ENCODE data around the gene TXNL4A. TPM values are rescaled to one million over a fixed set of nuclear protein-coding genes. Genes with fewer than 3 reads are reported as not detected.
"Not testable (repeated sequence)": the region's sequence is repeated elsewhere in the genome, so short reads cannot be mapped to it uniquely, and the experiment has no call there.

The TXNL4A gene
- total and polyA plus RNA-seq, 12 donors, result 26.5 to 148 (median 91.5) TPM

- Histone ChIP-seq H3K27me3 (no peaks in the 10 kb centered on the region), H3K4me3 (no peak overlapping the region), H3K27ac (no peak overlapping the region), H3K36me3 (replicated peaks in 1 of 2) (no peaks in the 10 kb centered on the region), H3K4me1 (replicated peaks in 1 of 2) (peaks cover 7 to 14% of the 10 kb centered on the region in 2 donors), H3K9me3 (replicated peaks in 1 of 3) (no peaks in the 10 kb centered on the region)
- 73 to 85% (median 78%) methylated on average over 7 of the region's 7 CpGs for WGBS, 4 donors
- intact Hi-C loops (cut with DNase I), result no loop called here
- no peak for DNase-seq
- TF ChIP-seq POLR2A (IDR thresholded peaks at IDR 0.05), result no peak
- no peak for TF ChIP-seq CTCF (IDR thresholded peaks at IDR 0.05)
Observed at GRCh38 chr18:80006724-80007123, 18.4 kb upstream of the TXNL4A start.

GRCh38 chr18:80004600-80005342, 16.4 kb upstream of the TXNL4A start:
- 80 to 91% (median 84%) methylated on average over 11 to 12 of the region's 12 CpGs for WGBS, 4 donors
- TF ChIP-seq CTCF (IDR thresholded peaks at IDR 0.05), result no peak
- no peak for TF ChIP-seq POLR2A (IDR thresholded peaks at IDR 0.05)
- H3K4me1 ChIP-seq (replicated peaks in 1 of 2), result peaks cover 6% of the 10 kb centered on the region in 2 donors
- no peaks in the 10 kb centered on the region for H3K27me3 ChIP-seq
- DNase-seq, result no peak
- no peak overlapping the region for H3K4me3 ChIP-seq
- no peaks in the 10 kb centered on the region for H3K9me3 ChIP-seq (replicated peaks in 1 of 3)
- no peak overlapping the region for H3K27ac ChIP-seq
- H3K36me3 ChIP-seq (replicated peaks in 1 of 2), result no peaks in the 10 kb centered on the region
- intact Hi-C loops (cut with DNase I), result no loop called here

GRCh38 chr18:80002468-80002867, 14.1 kb upstream of the TXNL4A start:
- intact Hi-C loops (cut with DNase I), result no loop called here
- no peak overlapping the region for H3K4me3 ChIP-seq
- no peak for DNase-seq
- no peak overlapping the region for H3K27ac ChIP-seq
- 83 to 88% (median 86%) methylated on average over 5 of the region's 5 CpGs for WGBS, 4 donors
- no peaks in the 10 kb centered on the region for H3K4me1 ChIP-seq (replicated peaks in 1 of 2)
- TF ChIP-seq POLR2A (IDR thresholded peaks at IDR 0.05), result no peak
- no peak for TF ChIP-seq CTCF (IDR thresholded peaks at IDR 0.05)
- H3K27me3 ChIP-seq, result no peaks in the 10 kb centered on the region
- H3K36me3 ChIP-seq (replicated peaks in 1 of 2), result no peaks in the 10 kb centered on the region
- no peaks in the 10 kb centered on the region for H3K9me3 ChIP-seq (replicated peaks in 1 of 3)

GRCh38 chr18:80000877-80001276, 12.5 kb upstream of the TXNL4A start:
- no peaks in the 10 kb centered on the region for H3K9me3 ChIP-seq (replicated peaks in 1 of 3)
- no peak overlapping the region for H3K27ac ChIP-seq
- WGBS, 4 donors, result 70 to 89% (median 78%) methylated on average over 2 to 3 of the region's 3 CpGs
- H3K36me3 ChIP-seq (replicated peaks in 1 of 2), result no peaks in the 10 kb centered on the region
- H3K27me3 ChIP-seq, result no peaks in the 10 kb centered on the region
- no peak overlapping the region for H3K4me3 ChIP-seq
- no peak for DNase-seq
- TF ChIP-seq POLR2A (IDR thresholded peaks at IDR 0.05) (no peak), CTCF (IDR thresholded peaks at IDR 0.05) (no peak)
- no peaks in the 10 kb centered on the region for H3K4me1 ChIP-seq (replicated peaks in 1 of 2)
- intact Hi-C loops (cut with DNase I), result no loop called here

- H3K4me3 ChIP-seq; DNase-seq; intact Hi-C loops (cut with DNase I); H3K4me1 ChIP-seq (replicated peaks in 1 of 2); H3K9me3 ChIP-seq (replicated peaks in 1 of 3); H3K27me3 ChIP-seq; H3K27ac ChIP-seq; H3K36me3 ChIP-seq (replicated peaks in 1 of 2): not testable (repeated sequence)
- 83 to 88% (median 86%) methylated on average over 2 of the region's 2 CpGs for WGBS, 4 donors
Observed at GRCh38 chr18:79999701-80000100, 11.3 kb upstream of the TXNL4A start.
